Measurements from ENCODE around the gene CAPN6. TPM values are rescaled to one million over a fixed set of nuclear protein-coding genes. Genes with fewer than 3 reads are reported as not detected.

Gene CAPN6
- total RNA-seq, 1 experiment from 2014 or later, result 0.10 TPM

DNA sequence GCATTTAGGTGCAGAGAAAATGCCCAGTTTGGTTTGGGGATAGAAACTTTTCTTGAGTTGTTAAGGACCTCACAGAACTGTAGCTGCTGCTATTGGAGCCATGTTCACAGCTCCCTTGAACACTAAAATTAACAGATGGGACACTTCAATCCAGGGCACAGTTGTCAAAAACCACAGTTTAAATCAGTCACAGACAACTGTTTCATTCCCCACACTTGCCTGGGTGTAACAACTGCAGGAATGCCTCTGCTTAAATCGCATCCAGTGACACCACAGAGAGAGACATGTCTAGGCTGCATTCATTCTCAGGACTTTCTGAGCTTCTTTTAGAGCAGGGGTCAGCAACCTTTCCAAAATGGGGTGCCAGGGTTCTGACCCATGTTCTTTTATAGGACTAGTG is 12.7 kb upstream of the CAPN6 start:
- ChIA-PET POLR2A (no interaction called here), RAD21 (ENCODE audit: low non-redundant PET in 1 of 2, low total read pairs in 2 of 2, uncharacterized antibody in 2 of 2, unreplicated experiment in 2 of 2) (no interaction called here), CTCF (no interaction called here)
- DNase-seq (ENCODE audit: low read depth, low spot score) (no peak), ATAC-seq (no peak)
- Histone ChIP-seq H3K9ac (ENCODE audit: low read length) (no peak overlapping the region), H3K4me2 (ENCODE audit: low read length) (no peak overlapping the region), H3K79me2 (ENCODE audit: insufficient read depth, low read length) (no peaks in the 10 kb centered on the region), H3K36me3 (ENCODE audit: control insufficient read depth in 1 of 2, insufficient read depth in 2 of 2, low read length in 2 of 2) (no peaks in the 10 kb centered on the region), H2AFZ (ENCODE audit: low read depth, low read length, poor library complexity, severe bottlenecking) (no peak overlapping the region), H3K9me2 (ENCODE audit: insufficient read depth) (no peaks in the 10 kb centered on the region), H3K27me3 (ENCODE audit: insufficient read depth, low read length) (peaks cover 5% of the 10 kb centered on the region; the same call in 1 of the 2 replicates), H3K4me3 (replicated peaks in 1 of 2; ENCODE audit: low read depth in 1 of 2, low read length in 2 of 2) (no peak overlapping the region), H3K27ac (ENCODE audit: low read depth, low read length) (no peak overlapping the region), H4K20me1 (ENCODE audit: insufficient read depth) (no peaks in the 10 kb centered on the region), H3K9me3 (ENCODE audit: control insufficient read depth in 1 of 2, insufficient read depth in 1 of 2, low read depth in 1 of 2, low read length in 2 of 2) (no peaks in the 10 kb centered on the region), H3K4me1 (ENCODE audit: control insufficient read depth in 1 of 2, insufficient read depth in 2 of 2, low read length in 2 of 2) (no peaks in the 10 kb centered on the region)
- intact Hi-C loops (cut with micrococcal nuclease), result no loop called here
- no TSS peak for BruUV-seq (replicated peaks)
- TF ChIP-seq TCF7L2 (IDR thresholded peaks at IDR 0.05; ENCODE audit: borderline replicate concordance, extremely low read depth, insufficient read depth, insufficient read length) (no peak), ZNF274 (IDR thresholded peaks at IDR 0.05; ENCODE audit: low read depth, low read length) (no peak), EZH2 (IDR thresholded peaks at IDR 0.05) (no peak), ATF3 (IDR thresholded peaks at IDR 0.05) (no peak), YY1 (IDR thresholded peaks at IDR 0.05; ENCODE audit: extremely low read depth, insufficient replicate concordance, low read depth, low read length) (no peak), POLR2AphosphoS5 (IDR thresholded peaks at IDR 0.05; ENCODE audit: low read depth, low read length) (no peak), CEBPB (IDR thresholded peaks at IDR 0.05; ENCODE audit: low read depth) (no peak), ZFX (IDR thresholded peaks at IDR 0.05) (no peak), FOSL1 (IDR thresholded peaks at IDR 0.05; ENCODE audit: low read depth) (no peak)

DNA sequence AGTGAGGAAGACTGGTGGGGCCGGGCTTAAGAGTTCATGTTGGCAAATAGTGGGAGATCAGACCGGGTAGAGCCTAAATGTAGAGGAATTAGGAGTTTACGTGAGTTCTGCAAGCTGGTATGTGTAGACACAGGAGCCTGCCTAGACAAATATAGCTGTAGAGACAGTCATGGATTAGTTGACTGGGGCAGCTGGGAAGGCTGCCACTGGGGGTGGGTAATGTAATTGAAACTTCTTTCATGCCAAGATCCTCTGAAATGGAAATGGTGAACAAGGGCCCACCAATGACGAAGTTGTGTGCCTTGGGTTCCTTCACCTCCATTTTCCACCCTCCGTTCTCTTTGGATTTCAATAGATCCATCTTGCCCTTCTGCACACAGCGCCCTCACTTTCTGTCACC is 11.9 kb upstream of the CAPN6 start:
- Histone ChIP-seq H3K9ac (ENCODE audit: low read length) (no peak overlapping the region), H3K36me3 (ENCODE audit: control insufficient read depth in 1 of 2, insufficient read depth in 2 of 2, low read length in 2 of 2) (no peaks in the 10 kb centered on the region), H3K4me3 (replicated peaks in 1 of 2; ENCODE audit: low read depth in 1 of 2, low read length in 2 of 2) (no peak overlapping the region), H3K79me2 (ENCODE audit: insufficient read depth, low read length) (no peaks in the 10 kb centered on the region), H3K4me1 (ENCODE audit: control insufficient read depth in 1 of 2, insufficient read depth in 2 of 2, low read length in 2 of 2) (no peaks in the 10 kb centered on the region), H2AFZ (ENCODE audit: low read depth, low read length, poor library complexity, severe bottlenecking) (no peak overlapping the region), H3K27me3 (ENCODE audit: insufficient read depth, low read length) (peaks cover 5% of the 10 kb centered on the region; the same call in 1 of the 2 replicates), H3K4me2 (ENCODE audit: low read length) (no peak overlapping the region), H3K9me3 (ENCODE audit: control insufficient read depth in 1 of 2, insufficient read depth in 1 of 2, low read depth in 1 of 2, low read length in 2 of 2) (no peaks in the 10 kb centered on the region), H3K9me2 (ENCODE audit: insufficient read depth) (no peaks in the 10 kb centered on the region), H3K27ac (ENCODE audit: low read depth, low read length) (no peak overlapping the region), H4K20me1 (ENCODE audit: insufficient read depth) (no peaks in the 10 kb centered on the region)
- intact Hi-C loops (cut with micrococcal nuclease), result no loop called here
- ATAC-seq (no peak), DNase-seq (ENCODE audit: low read depth, low spot score) (no peak)
- ChIA-PET RAD21 (ENCODE audit: low non-redundant PET in 1 of 2, low total read pairs in 2 of 2, uncharacterized antibody in 2 of 2, unreplicated experiment in 2 of 2) (no interaction called here), CTCF (no interaction called here), POLR2A (no interaction called here)
- BruUV-seq (replicated peaks), result no TSS peak
- TF ChIP-seq POLR2A (IDR thresholded peaks at IDR 0.05; ENCODE audit: borderline replicate concordance, extremely low read depth, insufficient read depth, insufficient read length), result no peak
- TF ChIP-seq EZH2 (IDR thresholded peaks at IDR 0.05), result no peak
- TF ChIP-seq YY1 (IDR thresholded peaks at IDR 0.05; ENCODE audit: extremely low read depth, insufficient replicate concordance, low read depth, low read length), result no peak
- TF ChIP-seq, protein P1, sequence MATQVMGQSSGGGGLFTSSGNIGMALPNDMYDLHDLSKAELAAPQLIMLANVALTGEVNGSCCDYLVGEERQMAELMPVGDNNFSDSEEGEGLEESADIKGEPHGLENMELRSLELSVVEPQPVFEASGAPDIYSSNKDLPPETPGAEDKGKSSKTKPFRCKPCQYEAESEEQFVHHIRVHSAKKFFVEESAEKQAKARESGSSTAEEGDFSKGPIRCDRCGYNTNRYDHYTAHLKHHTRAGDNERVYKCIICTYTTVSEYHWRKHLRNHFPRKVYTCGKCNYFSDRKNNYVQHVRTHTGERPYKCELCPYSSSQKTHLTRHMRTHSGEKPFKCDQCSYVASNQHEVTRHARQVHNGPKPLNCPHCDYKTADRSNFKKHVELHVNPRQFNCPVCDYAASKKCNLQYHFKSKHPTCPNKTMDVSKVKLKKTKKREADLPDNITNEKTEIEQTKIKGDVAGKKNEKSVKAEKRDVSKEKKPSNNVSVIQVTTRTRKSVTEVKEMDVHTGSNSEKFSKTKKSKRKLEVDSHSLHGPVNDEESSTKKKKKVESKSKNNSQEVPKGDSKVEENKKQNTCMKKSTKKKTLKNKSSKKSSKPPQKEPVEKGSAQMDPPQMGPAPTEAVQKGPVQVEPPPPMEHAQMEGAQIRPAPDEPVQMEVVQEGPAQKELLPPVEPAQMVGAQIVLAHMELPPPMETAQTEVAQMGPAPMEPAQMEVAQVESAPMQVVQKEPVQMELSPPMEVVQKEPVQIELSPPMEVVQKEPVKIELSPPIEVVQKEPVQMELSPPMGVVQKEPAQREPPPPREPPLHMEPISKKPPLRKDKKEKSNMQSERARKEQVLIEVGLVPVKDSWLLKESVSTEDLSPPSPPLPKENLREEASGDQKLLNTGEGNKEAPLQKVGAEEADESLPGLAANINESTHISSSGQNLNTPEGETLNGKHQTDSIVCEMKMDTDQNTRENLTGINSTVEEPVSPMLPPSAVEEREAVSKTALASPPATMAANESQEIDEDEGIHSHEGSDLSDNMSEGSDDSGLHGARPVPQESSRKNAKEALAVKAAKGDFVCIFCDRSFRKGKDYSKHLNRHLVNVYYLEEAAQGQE (IDR thresholded peaks at IDR 0.05; ENCODE audit: low read depth), result no peak
- TF ChIP-seq, protein P2, sequence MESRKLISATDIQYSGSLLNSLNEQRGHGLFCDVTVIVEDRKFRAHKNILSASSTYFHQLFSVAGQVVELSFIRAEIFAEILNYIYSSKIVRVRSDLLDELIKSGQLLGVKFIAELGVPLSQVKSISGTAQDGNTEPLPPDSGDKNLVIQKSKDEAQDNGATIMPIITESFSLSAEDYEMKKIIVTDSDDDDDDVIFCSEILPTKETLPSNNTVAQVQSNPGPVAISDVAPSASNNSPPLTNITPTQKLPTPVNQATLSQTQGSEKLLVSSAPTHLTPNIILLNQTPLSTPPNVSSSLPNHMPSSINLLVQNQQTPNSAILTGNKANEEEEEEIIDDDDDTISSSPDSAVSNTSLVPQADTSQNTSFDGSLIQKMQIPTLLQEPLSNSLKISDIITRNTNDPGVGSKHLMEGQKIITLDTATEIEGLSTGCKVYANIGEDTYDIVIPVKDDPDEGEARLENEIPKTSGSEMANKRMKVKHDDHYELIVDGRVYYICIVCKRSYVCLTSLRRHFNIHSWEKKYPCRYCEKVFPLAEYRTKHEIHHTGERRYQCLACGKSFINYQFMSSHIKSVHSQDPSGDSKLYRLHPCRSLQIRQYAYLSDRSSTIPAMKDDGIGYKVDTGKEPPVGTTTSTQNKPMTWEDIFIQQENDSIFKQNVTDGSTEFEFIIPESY (IDR thresholded peaks at IDR 0.05; ENCODE audit: extremely low read depth, insufficient replicate concordance, low read length), result no peak
- TF ChIP-seq ZFX (IDR thresholded peaks at IDR 0.05), result no peak
- no peak for TF ChIP-seq FOSL1 (IDR thresholded peaks at IDR 0.05; ENCODE audit: low read depth)
